K562 (cell line): Measurements from ENCODE around the gene ANO7. TPM values are rescaled to one million over a fixed set of nuclear protein-coding genes. Genes with fewer than 3 reads are reported as not detected.

Experiments
- CBX3 ChIP-seq, 2 experiments: IDR thresholded peaks; 1 replicate in 1 of 2; 2 replicates in 1 of 2; pipeline ENCODE4 v1.6.1; 2012; ENCODE audit warnings: inconsistent platforms in 2 of 2, low read length in 2 of 2, borderline replicate concordance in 1 of 2, control low read depth in 1 of 2
- GATAD2A ChIP-seq: fragments of 450-650 bp; IDR thresholded peaks from 2 replicates; pipeline ENCODE4 v1.6.1; 2017
- GTF2B ChIP-seq: IDR thresholded peaks from 2 replicates; pipeline ENCODE4 v1.6.1; 2011; ENCODE audit not compliant: insufficient read length; ENCODE audit errors: extremely low read depth
- HIVEP1 ChIP-seq: fragments of 250-450 bp; sonication (Bioruptor Pico); IDR thresholded peaks from 2 replicates; pipeline ENCODE4 v1.4.0; 2020; ENCODE audit warnings: mild to moderate bottlenecking
- MCM7 ChIP-seq, 2 experiments: fragments of 450-650 bp; IDR thresholded peaks; 2 replicates each; pipeline ENCODE4 v1.6.1; 2016 to 2018
- NFE2L1 ChIP-seq: fragments of 450-650 bp; IDR thresholded peaks from 2 replicates; pipeline ENCODE4 v1.6.1; 2016; ENCODE audit warnings: missing genetic modification characterization, low read depth, mild to moderate bottlenecking, missing compliant biosample characterization, moderate library complexity, borderline replicate concordance
- NFIX ChIP-seq: fragments of 250-450 bp; sonication (Bioruptor Pico); IDR thresholded peaks from 2 replicates; pipeline ENCODE4 v1.4.0; 2020; ENCODE audit warnings: low read depth, mild to moderate bottlenecking, moderate library complexity
- PRDM10 ChIP-seq: fragments of 450-650 bp; IDR thresholded peaks from 2 replicates; pipeline ENCODE4 v1.6.1; 2018; ENCODE audit not compliant: partially characterized antibody
- RFX5 ChIP-seq: IDR thresholded peaks from 2 replicates; pipeline ENCODE4 v1.6.1; 2011; ENCODE audit warnings: low read depth, mild to moderate bottlenecking, improper control_type of control experiment, low read length
- SFPQ ChIP-seq: fragments of 200-400 bp; formaldehyde crosslinking; IDR thresholded peaks from 2 replicates; pipeline ENCODE4 v1.6.1; 2017; ENCODE audit warnings: mild to moderate bottlenecking, low read depth, low read length, moderate library complexity
- TCF15 ChIP-seq: fragments of 250-450 bp; sonication (Bioruptor Pico); IDR thresholded peaks from 2 replicates; pipeline ENCODE4 v1.8.0; 2022; ENCODE audit warnings: moderate library complexity, mild to moderate bottlenecking, inconsistent platforms
- USF2 ChIP-seq: sonication (generic); formaldehyde crosslinking; IDR thresholded peaks from 2 replicates; pipeline ENCODE4 v1.5.0; 2020; ENCODE audit warnings: missing genetic modification reagents
- ZBTB12 ChIP-seq: fragments of 250-450 bp; sonication (Bioruptor Pico); IDR thresholded peaks from 2 replicates; pipeline ENCODE4 v1.4.0; 2020
- ZNF561 ChIP-seq: fragments of 450-650 bp; formaldehyde crosslinking; conservative IDR thresholded peaks from 2 replicates; pipeline ENCODE4 v1.4.0; 2020; ENCODE audit warnings: mild to moderate bottlenecking, moderate library complexity
- ZNF589 ChIP-seq: fragments of 200-800 bp; sonication (Bioruptor generic); IDR thresholded peaks from 2 replicates; pipeline ENCODE4 v1.6.1; 2016; ENCODE audit warnings: low read depth, missing genetic modification characterization, missing compliant biosample characterization
- ZNF639 ChIP-seq, 2 experiments: fragments of 200-800 bp in 1 of 2; sonication (Bioruptor generic) in 1 of 2; sonication (generic) in 1 of 2; formaldehyde crosslinking in 1 of 2; IDR thresholded peaks in 1 of 2; conservative IDR thresholded peaks in 1 of 2; 2 replicates each; pipeline versions ENCODE4 v1.5.0 to v1.6.1; 2016 to 2020; ENCODE audit warnings: missing compliant biosample characterization in 1 of 2, missing genetic modification characterization in 1 of 2, missing genetic modification reagents in 1 of 2
- polyA plus RNA-seq, 8 experiments: library from polyadenylated mRNA; depleted of rRNA in 4 of 8; stranded (reverse) in 5 of 8; unstranded in 3 of 8; fragments of >200 nt; fragmentation: Nextera tagmentation in 2 of 8; fragmentation: Illumina TruSeq in 1 of 8; extraction: Ambion mirVana in 2 of 8; extraction: Trizol in 1 of 8; gene quantifications; 2 replicates each; pipeline versions ENCODE4 v1.2.1 to v1.2.3, GENCODE V29; 2011 to 2014; ENCODE audit warnings: inconsistent platforms in 1 of 8, missing spikeins in 1 of 8
- total RNA-seq, 7 experiments: library from RNA; depleted of rRNA in 6 of 7; stranded (reverse); fragments of >200 nt in 6 of 7; fragmentation: Illumina TruSeq in 2 of 7; extraction: Trizol in 2 of 7; gene quantifications; 2 replicates each; pipeline versions ENCODE4 v1.2.1 to v1.2.3, GENCODE V29; 2011 to 2021; ENCODE audit warnings: low replicate concordance in 1 of 7

The ANO7 gene
- total and polyA plus RNA-seq, 9 of the 15 experiments (the other 6 are each of a cell fraction or from before 2014, with no cell fraction given), result 0.28 to 5.1 (median 1.1) TPM

GRCh38 chr2:241149925-241150659 lies 38.4 kb upstream of the ANO7 start, which contains the start of gene PPP1R7 (continued):
- TF ChIP-seq PRDM10, result no peak
- TF ChIP-seq CBX3 (IDR thresholded peaks at IDR 0.05; ENCODE audit: borderline replicate concordance in 1 of 2, low read length in 2 of 2), result no peak; a peak in 1 of 3 replicates
- no peak for TF ChIP-seq TCF15 (CRISPR knock-in tag)
- 0 out of 2 replicates have a peak, but pooled peaks have one; percentile 33 for TF ChIP-seq ZBTB12 (CRISPR knock-in tag)
- no peak for TF ChIP-seq ZNF589
- no peak for TF ChIP-seq SFPQ
- no peak for TF ChIP-seq NFE2L1
- TF ChIP-seq ZNF639 (CRISPR knock-in tag; conservative IDR thresholded peaks at IDR 0.05 in 1 of 2, IDR thresholded peaks at IDR 0.05 in 1 of 2), result no peak
- no peak for TF ChIP-seq HIVEP1 (CRISPR knock-in tag)
- TF ChIP-seq MCM7 (IDR thresholded peaks at IDR 0.05), result no peak
- no peak for TF ChIP-seq GATAD2A
- no peak for TF ChIP-seq GTF2B
- no peak for TF ChIP-seq USF2 (CRISPR knock-in tag)
- no peak for TF ChIP-seq ZNF561 (CRISPR knock-in tag)
- no peak for TF ChIP-seq RFX5
- TF ChIP-seq NFIX (CRISPR knock-in tag), result no peak
